Activated T-cell treated with anti-CD3 and anti-CD28 coated beads, Interleukin-2, amount 50 U/mL, for 72 hours (primary cell): ENCODE results near the gene SH3BGRL. TPM values are rescaled to one million over a fixed set of nuclear protein-coding genes. Genes with fewer than 3 reads are reported as not detected.

Source experiments
- ATAC-seq, 2 donors: fragments of 150-1000 bp; cut with Tn5 transposase; replicated peaks in 1 of 2; 2 replicates each; pipeline ENCODE4 v1.10.0; 2021; ENCODE audit warnings: moderate library complexity in 2 of 2, mild to moderate bottlenecking in 1 of 2
- DNase-seq, 2 donors: peaks; one replicate each; pipeline ENCODE4 v3.0.0; 2021 to 2022; ENCODE audit warnings: mixed read lengths in 1 of 2
- H3K27ac Mint-ChIP-seq: one replicate; pipeline ENCODE4 v1.8.0; 2022; ENCODE audit warnings: mild to moderate bottlenecking, moderate library complexity, mixed read lengths
- H3K27me3 Mint-ChIP-seq: one replicate; pipeline ENCODE4 v1.8.0; 2022; ENCODE audit warnings: low read depth, mixed read lengths
- H3K36me3 Mint-ChIP-seq, 2 donors: one replicate each; pipeline ENCODE4 v1.8.0; 2022; ENCODE audit warnings: mixed read lengths in 2 of 2, mild to moderate bottlenecking in 1 of 2; ENCODE audit not compliant: insufficient read depth in 2 of 2
- H3K4me1 Mint-ChIP-seq: one replicate; pipeline ENCODE4 v1.8.0; 2022; ENCODE audit warnings: low read depth, mixed read lengths
- H3K4me3 Mint-ChIP-seq, 2 donors: one replicate each; pipeline ENCODE4 v1.8.0; 2022; ENCODE audit warnings: mild to moderate bottlenecking in 2 of 2, mixed read lengths in 2 of 2, moderate library complexity in 2 of 2
- H3K9me3 Mint-ChIP-seq, 2 donors: one replicate each; pipeline ENCODE4 v1.8.0; 2022; ENCODE audit warnings: mixed read lengths in 2 of 2
- total RNA-seq, 2 donors: library from RNA; stranded (reverse); gene quantifications; one replicate each; pipeline ENCODE4 v1.2.3, GENCODE V29; 2022

SH3BGRL gene
- total RNA-seq, 2 donors from 2014 or later, result 51.3 to 54.4 TPM

DNA sequence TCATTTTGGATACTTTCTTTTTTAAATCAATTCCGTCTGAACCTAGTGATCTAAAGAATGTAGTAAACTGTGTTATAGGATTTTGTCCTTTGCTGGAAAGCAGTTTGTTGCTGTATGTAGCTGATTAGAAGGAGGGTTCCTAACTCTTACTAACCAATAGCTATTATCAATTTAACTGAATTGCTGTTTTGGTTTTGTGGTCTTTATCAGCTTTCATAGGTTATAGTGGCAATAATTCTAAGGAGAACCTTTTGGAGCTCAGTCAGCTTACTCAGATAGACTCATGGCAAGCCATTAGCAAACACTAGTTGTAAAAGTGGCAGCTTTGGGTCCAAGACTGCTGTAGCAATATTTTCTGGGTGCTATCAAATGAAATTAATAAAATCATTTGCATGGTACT, 29.6 kb downstream of the SH3BGRL start:
- Mint-ChIP-seq H3K27ac (no peak overlapping the region), H3K4me3 (no peak overlapping the region)

GRCh38 chrX:81232218-81232617, 30.3 kb downstream of the SH3BGRL start:
- ATAC-seq (no peak), DNase-seq (no peak)
- Mint-ChIP-seq H3K27me3 (peaks cover 25% of the 10 kb centered on the region), H3K4me1 (peaks cover 5% of the 10 kb centered on the region), H3K9me3 (no peaks in the 10 kb centered on the region), H3K27ac (no peak overlapping the region), H3K36me3 (peaks cover 1 to 3% of the 10 kb centered on the region in 2 donors), H3K4me3 (no peak overlapping the region)

More for the DNA sequence above, 29.6 kb downstream of the SH3BGRL start:
- Mint-ChIP-seq H3K27me3 (peaks cover 19% of the 10 kb centered on the region), H3K36me3 (peaks cover 1% of the 10 kb centered on the region in 2 donors), H3K9me3 (no peaks in the 10 kb centered on the region), H3K4me1 (peaks cover 5% of the 10 kb centered on the region)
- ATAC-seq (no peak), DNase-seq (no peak)

- ATAC-seq, result no peak
- Mint-ChIP-seq H3K9me3 (peaks cover 2 to 7% of the 10 kb centered on the region in 2 donors), H3K36me3 (peaks cover 5 to 15% of the 10 kb centered on the region in 2 donors), H3K4me3 (no peak overlapping the region), H3K27ac (no peak overlapping the region), H3K27me3 (peaks cover 12% of the 10 kb centered on the region), H3K4me1 (peaks cover 2% of the 10 kb centered on the region)
- no peak for DNase-seq
Measured at GRCh38 chrX:81237516-81237915, 35.6 kb downstream of the SH3BGRL start.

- Mint-ChIP-seq H3K27ac (no peak overlapping the region), H3K4me1 (no peaks in the 10 kb centered on the region), H3K27me3 (peaks cover 14% of the 10 kb centered on the region), H3K4me3 (no peak overlapping the region), H3K9me3 (peaks cover 2 to 7% of the 10 kb centered on the region in 2 donors), H3K36me3 (peaks cover 5 to 15% of the 10 kb centered on the region in 2 donors)
- no peak for DNase-seq
- no peak for ATAC-seq
Measured at GRCh38 chrX:81238166-81238565, 36.3 kb downstream of the SH3BGRL start.

DNA sequence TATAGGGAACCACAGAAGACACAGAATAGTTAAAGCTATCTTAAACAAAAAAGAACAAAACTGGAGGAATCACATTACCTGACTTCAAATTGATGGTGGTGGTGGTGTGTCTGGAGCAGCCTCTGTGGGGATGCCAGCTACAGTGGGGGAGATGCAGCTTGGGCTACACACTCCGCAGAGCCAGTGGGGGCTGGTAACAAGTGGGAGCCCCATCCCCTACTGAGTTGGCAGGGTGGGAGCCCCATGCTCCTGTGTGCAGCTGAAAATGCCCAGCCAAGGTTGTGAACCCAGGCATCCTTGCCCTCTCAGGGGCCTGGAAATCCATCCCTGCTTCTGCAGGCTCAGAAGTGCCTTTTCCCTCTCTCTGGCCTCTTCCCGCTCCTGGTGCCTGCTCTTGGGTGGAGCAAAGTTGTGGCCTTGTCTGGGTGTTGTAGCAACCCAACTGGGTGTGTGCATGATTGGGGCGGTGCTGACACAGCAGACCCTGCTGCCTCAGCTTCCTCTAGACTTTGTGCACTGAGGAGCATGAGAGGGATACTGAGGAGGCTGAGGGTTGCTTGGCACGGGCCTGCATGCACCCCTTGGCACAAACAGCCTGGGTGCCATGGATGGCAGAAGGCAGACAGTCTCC, 38.9 kb downstream of the SH3BGRL start:
- no peak for ATAC-seq
- H3K4me3 Mint-ChIP-seq, result no peak overlapping the region
- H3K4me1 Mint-ChIP-seq, result no peaks in the 10 kb centered on the region
- DNase-seq, result no peak
- H3K27ac Mint-ChIP-seq, result no peak overlapping the region
- H3K36me3 Mint-ChIP-seq, result peaks cover 5 to 15% of the 10 kb centered on the region in 2 donors
- peaks cover 2 to 7% of the 10 kb centered on the region in 2 donors for H3K9me3 Mint-ChIP-seq
- H3K27me3 Mint-ChIP-seq, result peaks cover 14% of the 10 kb centered on the region

GRCh38 chrX:81241753-81242152, 39.9 kb downstream of the SH3BGRL start:
- no peak for DNase-seq
- Mint-ChIP-seq H3K36me3 (peaks cover 5 to 15% of the 10 kb centered on the region in 2 donors), H3K27me3 (peaks cover 10% of the 10 kb centered on the region), H3K4me1 (no peaks in the 10 kb centered on the region), H3K4me3 (no peak overlapping the region), H3K9me3 (peaks cover 2 to 7% of the 10 kb centered on the region in 2 donors), H3K27ac (no peak overlapping the region)
- ATAC-seq, result no peak

GRCh38 chrX:81255876-81256275, 54.0 kb downstream of the SH3BGRL start:
- peaks cover 0 to 1% of the 10 kb centered on the region in 2 donors for H3K36me3 Mint-ChIP-seq
- DNase-seq (no peak), ATAC-seq (no peak)
- H3K27me3 Mint-ChIP-seq, result no peaks in the 10 kb centered on the region
- H3K4me1 Mint-ChIP-seq, result peaks cover 6% of the 10 kb centered on the region
- H3K27ac Mint-ChIP-seq, result no peak overlapping the region
- H3K4me3 Mint-ChIP-seq, result no peak overlapping the region
- no peaks in the 10 kb centered on the region for H3K9me3 Mint-ChIP-seq

DNA sequence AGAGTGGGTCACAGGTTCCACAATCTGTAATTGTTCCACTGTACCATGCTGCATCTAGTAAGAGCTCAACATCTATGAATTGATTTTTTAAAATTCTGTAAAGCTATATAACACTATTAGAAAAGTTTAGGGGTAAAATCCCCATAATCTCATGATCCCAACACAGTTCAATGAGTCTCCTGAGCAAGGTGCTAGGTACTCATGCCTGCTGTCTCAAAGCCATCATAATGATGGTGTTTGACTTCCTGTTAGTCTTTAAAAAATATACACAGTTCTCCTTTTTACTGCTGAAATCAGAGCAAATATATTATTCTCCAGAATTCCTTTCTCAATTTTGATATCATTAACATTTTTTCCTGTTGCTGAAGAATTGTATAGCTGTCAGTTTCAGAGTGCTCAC, 55.9 kb downstream of the SH3BGRL start:
- DNase-seq (no peak), ATAC-seq (no peak)
- Mint-ChIP-seq H3K27me3 (no peaks in the 10 kb centered on the region), H3K4me1 (peaks cover 6% of the 10 kb centered on the region), H3K27ac (no peak overlapping the region), H3K36me3 (peaks cover 0 to 1% of the 10 kb centered on the region in 2 donors), H3K4me3 (no peak overlapping the region), H3K9me3 (no peaks in the 10 kb centered on the region)

DNA sequence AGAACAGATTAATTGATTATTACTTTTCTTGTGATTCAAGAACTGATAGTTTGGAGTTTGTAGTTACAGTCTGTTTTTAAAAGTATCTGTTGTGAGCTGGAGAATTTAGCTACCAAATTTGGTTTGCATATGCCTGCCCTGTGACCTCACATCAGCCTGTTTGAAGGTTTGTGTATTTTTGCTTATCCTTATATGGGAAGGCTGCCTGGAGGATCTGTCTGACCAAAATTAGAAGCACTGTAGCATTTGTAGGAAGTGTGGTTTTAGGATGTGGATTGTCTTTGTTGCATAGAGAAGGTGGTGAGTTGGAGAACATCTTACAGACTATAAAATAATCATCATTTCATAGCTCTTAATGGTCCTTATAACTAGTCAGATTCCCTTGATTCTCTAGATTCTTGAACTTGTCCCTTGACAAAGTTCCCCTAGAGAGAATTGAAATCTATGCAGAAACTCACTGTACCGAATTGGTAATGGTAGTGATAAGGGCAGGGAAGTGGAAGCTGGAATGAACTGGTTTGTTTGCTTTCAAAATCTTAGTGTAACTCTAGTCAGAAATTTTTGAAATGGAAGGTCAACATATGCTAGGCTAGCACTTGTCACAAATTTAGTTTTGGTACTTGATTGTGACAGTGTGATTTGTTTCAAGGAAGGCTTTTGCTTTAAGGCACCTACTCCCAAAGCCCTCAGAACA, 57.3 kb downstream of the SH3BGRL start:
- H3K4me1 Mint-ChIP-seq, result peaks cover 6% of the 10 kb centered on the region
- H3K27ac Mint-ChIP-seq, result no peak overlapping the region
- no peaks in the 10 kb centered on the region for H3K36me3 Mint-ChIP-seq
- no peaks in the 10 kb centered on the region for H3K27me3 Mint-ChIP-seq
- DNase-seq (no peak), ATAC-seq (no peak)
- H3K9me3 Mint-ChIP-seq, result no peaks in the 10 kb centered on the region
- no peak overlapping the region for H3K4me3 Mint-ChIP-seq

DNA sequence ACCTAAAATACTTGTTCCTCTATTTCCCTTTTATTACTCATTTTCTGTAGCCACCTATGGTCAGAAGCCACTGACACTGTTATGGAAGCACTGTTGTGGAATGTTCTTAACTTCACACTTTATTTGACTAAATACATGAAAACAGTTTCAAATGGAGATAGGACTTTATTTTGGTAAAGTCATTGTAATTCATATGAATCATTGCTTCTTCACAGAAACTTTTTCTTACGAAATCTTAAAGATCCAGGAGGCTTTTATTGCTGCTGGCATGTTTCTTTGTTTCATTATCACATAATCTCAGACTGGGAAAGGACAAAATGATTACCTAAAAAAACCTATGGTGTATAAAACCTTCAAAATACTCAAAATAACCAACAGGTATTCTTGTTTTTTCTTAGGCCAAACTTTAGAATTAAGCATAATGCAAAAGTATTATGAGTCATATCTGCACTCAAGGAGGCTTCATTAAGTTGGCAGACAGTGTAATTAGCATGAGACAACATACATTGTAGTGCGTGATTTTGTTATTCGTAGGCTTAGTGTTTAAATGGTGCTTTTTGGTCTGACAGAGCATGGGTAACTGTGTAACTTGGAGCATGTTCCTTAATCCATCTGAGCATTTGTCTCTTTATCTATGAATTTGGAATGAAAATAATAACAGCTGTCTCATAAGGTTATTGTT, 58.0 kb downstream of the SH3BGRL start:
- DNase-seq (no peak), ATAC-seq (peak in 1 of 2 donors; percentile 41)
- Mint-ChIP-seq H3K27me3 (no peaks in the 10 kb centered on the region), H3K4me3 (no peak overlapping the region), H3K27ac (no peak overlapping the region), H3K4me1 (peaks cover 6% of the 10 kb centered on the region), H3K36me3 (no peaks in the 10 kb centered on the region), H3K9me3 (no peaks in the 10 kb centered on the region)

GRCh38 chrX:81261576-81261975, 59.7 kb downstream of the SH3BGRL start:
- H3K36me3 Mint-ChIP-seq, result no peaks in the 10 kb centered on the region
- no peaks in the 10 kb centered on the region for H3K9me3 Mint-ChIP-seq
- no peak overlapping the region for H3K4me3 Mint-ChIP-seq
- no peak overlapping the region for H3K27ac Mint-ChIP-seq
- DNase-seq, result no peak
- peaks cover 6% of the 10 kb centered on the region for H3K4me1 Mint-ChIP-seq
- no peak for ATAC-seq
- H3K27me3 Mint-ChIP-seq, result no peaks in the 10 kb centered on the region

- no peak for DNase-seq
- Mint-ChIP-seq H3K4me1 (peaks cover 10% of the 10 kb centered on the region), H3K27ac (no peak overlapping the region), H3K4me3 (no peak overlapping the region), H3K9me3 (no peaks in the 10 kb centered on the region), H3K36me3 (peaks cover 0 to 7% of the 10 kb centered on the region in 2 donors), H3K27me3 (no peaks in the 10 kb centered on the region)
- ATAC-seq, result no peak
Measured at GRCh38 chrX:81263059-81263458, 61.2 kb downstream of the SH3BGRL start.

DNA sequence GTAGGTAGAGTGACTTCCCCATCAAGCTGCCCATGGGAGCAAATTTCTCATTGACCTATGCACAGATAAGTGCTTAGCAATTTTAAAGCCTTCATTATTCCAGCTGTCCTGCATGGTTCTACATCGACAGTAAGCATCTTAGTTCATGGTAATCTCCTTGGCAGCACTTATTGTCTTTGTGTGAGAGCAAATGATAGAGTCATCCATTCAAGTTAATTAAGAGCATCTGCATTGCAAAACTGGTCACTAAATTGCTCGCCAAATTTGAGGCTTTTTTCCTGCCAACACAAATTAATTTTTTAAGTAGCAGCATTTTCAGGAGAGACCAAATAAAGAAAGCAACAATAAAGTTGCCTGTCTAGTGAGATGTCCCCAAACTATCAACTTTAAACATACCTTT, 76.7 kb downstream of the SH3BGRL start:
- peak overlapping the region; percentile 19 for H3K27ac Mint-ChIP-seq
- no peak for DNase-seq
- no peak for ATAC-seq
- H3K36me3 Mint-ChIP-seq, result peaks cover 7 to 21% of the 10 kb centered on the region in 2 donors
- H3K9me3 Mint-ChIP-seq, result peaks cover 4 to 6% of the 10 kb centered on the region in 2 donors
- peaks cover 17% of the 10 kb centered on the region for H3K27me3 Mint-ChIP-seq
- no peak overlapping the region for H3K4me3 Mint-ChIP-seq
- no peaks in the 10 kb centered on the region for H3K4me1 Mint-ChIP-seq
